ENCODE measurements around the gene FKBP4. TPM values are rescaled to one million over a fixed set of nuclear protein-coding genes. Genes with fewer than 3 reads are reported as not detected.

FKBP4 gene
- total and polyA plus RNA-seq, 2 donors (not counting 1 experiment from before 2014, with no cell fraction given), result 19.3 to 56.7 TPM

DNA sequence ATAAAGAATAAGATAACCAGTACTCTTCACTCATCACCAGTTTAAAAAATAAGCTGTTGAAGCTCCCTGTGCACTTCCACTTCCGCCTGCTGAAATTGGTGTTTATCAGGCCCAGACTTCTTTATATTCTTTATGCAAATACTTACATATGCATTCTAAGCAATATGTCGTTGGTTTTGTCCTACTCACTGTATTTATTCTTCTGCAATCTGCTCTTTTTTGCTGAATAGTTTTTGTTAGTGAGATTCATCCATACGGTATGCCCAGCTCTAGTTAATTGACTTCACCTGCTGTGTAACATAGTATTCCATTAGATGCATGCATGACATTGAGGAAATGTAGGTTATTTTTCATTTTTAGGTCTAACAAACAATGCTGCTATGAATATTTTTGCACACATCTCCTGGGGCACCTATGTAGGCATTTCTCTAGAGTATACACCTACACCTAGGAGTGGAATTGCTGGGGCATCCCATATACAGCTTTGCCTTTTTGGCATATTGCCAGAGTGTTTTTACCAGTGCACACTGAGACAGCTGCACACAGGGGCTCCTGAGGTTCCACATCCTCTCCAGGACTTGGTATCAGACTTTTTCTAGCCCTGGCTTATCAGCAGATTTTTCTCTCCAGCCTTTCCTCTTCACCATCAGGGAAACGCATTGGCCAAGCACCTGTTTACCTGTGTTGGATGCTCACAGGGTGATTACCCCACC is 41.1 kb downstream of the FKBP4 start:
- Histone ChIP-seq H3K36me3 (replicated peaks in 1 of 2; ENCODE audit: control extremely low read depth in 1 of 2, control insufficient read depth in 1 of 2, extremely low read depth in 1 of 2, insufficient read depth in 2 of 2, low read length in 1 of 2) (peaks cover 0 to 18% of the 10 kb centered on the region in 2 experiments), H2AFZ (ENCODE audit: insufficient read depth, low read depth, low read length, poor library complexity, severe bottlenecking) (no peak overlapping the region), H3K4me1 (ENCODE audit: control insufficient read depth in 2 of 2, insufficient read depth in 2 of 2, low read length in 2 of 2) (no peaks in the 10 kb centered on the region), H3K4me3 (ENCODE audit: control extremely low read depth in 1 of 5, extremely low read depth in 1 of 5, insufficient read depth in 1 of 5, low read depth in 2 of 5, low read length in 4 of 5) (no peak overlapping the region), H3K9ac (ENCODE audit: low read length) (no peak overlapping the region), H4K20me1 (ENCODE audit: control insufficient read depth, insufficient read depth, low read length, poor library complexity, severe bottlenecking) (no peaks in the 10 kb centered on the region), H3K27ac (ENCODE audit: low read length in 2 of 2) (no peak overlapping the region), H3K4me2 (replicated peaks; ENCODE audit: low read depth, low read length, poor library complexity, severe bottlenecking) (no peak overlapping the region), H3K9me3 (ENCODE audit: control extremely low read depth in 1 of 3, control insufficient read depth in 2 of 3, insufficient read depth in 1 of 3, low read length in 2 of 3) (no peaks in the 10 kb centered on the region), H3K27me3 (replicated peaks in 1 of 4; ENCODE audit: control extremely low read depth in 1 of 4, control insufficient read depth in 3 of 4, insufficient read depth in 4 of 4, low read length in 3 of 4) (peaks cover 0 to 3% (median 0%) of the 10 kb centered on the region in 4 experiments), H3K79me2 (ENCODE audit: control insufficient read depth, insufficient read depth, low read length) (no peaks in the 10 kb centered on the region)
- intact Hi-C loops (cut with micrococcal nuclease), result no loop called here
- ChIA-PET CTCF (no interaction called here), POLR2A (interaction anchor here (0.6 kb wide), 1 partner anchor 50 kb away, joined by 11 read pairs; no protein-coding TSS in a partner anchor)
- DNase-seq, result no peak
- H3K27me3 Mint-ChIP-seq, result no peaks in the 10 kb centered on the region
- ATAC-seq (ENCODE audit: low read depth), result no peak
- TF ChIP-seq EZH2 (IDR thresholded peaks at IDR 0.05; ENCODE audit: borderline replicate concordance, insufficient read depth, low read depth, low read length, poor library complexity, severe bottlenecking), result no peak
- TF ChIP-seq CTCF (IDR thresholded peaks at IDR 0.05), result no peak
- H3K9me3 Mint-ChIP-seq (ENCODE audit: insufficient read depth), result no peaks in the 10 kb centered on the region
- no peak overlapping the region for H3K27ac Mint-ChIP-seq
- no peak overlapping the region for H3K4me3 Mint-ChIP-seq
- WGBS (ENCODE audit: insufficient coverage), result 81% methylated on average over 2 of the region's 4 CpGs
- H3K4me1 Mint-ChIP-seq, result peaks cover 3% of the 10 kb centered on the region

GRCh38 chr12:2836574-2836973 is 41.8 kb downstream of the FKBP4 start:
- ChIA-PET POLR2A (no interaction called here), CTCF (no interaction called here)
- Mint-ChIP-seq H3K4me1 (peaks cover 3% of the 10 kb centered on the region), H3K9me3 (ENCODE audit: insufficient read depth) (no peaks in the 10 kb centered on the region), H3K27me3 (no peaks in the 10 kb centered on the region), H3K4me3 (no peak overlapping the region), H3K27ac (no peak overlapping the region)
- Histone ChIP-seq H3K4me2 (replicated peaks; ENCODE audit: low read depth, low read length, poor library complexity, severe bottlenecking) (no peak overlapping the region), H3K4me1 (ENCODE audit: control insufficient read depth in 2 of 2, insufficient read depth in 2 of 2, low read length in 2 of 2) (no peaks in the 10 kb centered on the region), H3K9me3 (ENCODE audit: control extremely low read depth in 1 of 3, control insufficient read depth in 2 of 3, insufficient read depth in 1 of 3, low read length in 2 of 3) (no peaks in the 10 kb centered on the region), H3K79me2 (ENCODE audit: control insufficient read depth, insufficient read depth, low read length) (no peaks in the 10 kb centered on the region), H3K27ac (ENCODE audit: low read length in 2 of 2) (no peak overlapping the region), H4K20me1 (ENCODE audit: control insufficient read depth, insufficient read depth, low read length, poor library complexity, severe bottlenecking) (no peaks in the 10 kb centered on the region), H3K36me3 (replicated peaks in 1 of 2; ENCODE audit: control extremely low read depth in 1 of 2, control insufficient read depth in 1 of 2, extremely low read depth in 1 of 2, insufficient read depth in 2 of 2, low read length in 1 of 2) (peaks cover 0 to 18% of the 10 kb centered on the region in 2 experiments), H3K27me3 (replicated peaks in 1 of 4; ENCODE audit: control extremely low read depth in 1 of 4, control insufficient read depth in 3 of 4, insufficient read depth in 4 of 4, low read length in 3 of 4) (peaks cover 0 to 3% (median 0%) of the 10 kb centered on the region in 4 experiments), H2AFZ (ENCODE audit: insufficient read depth, low read depth, low read length, poor library complexity, severe bottlenecking) (no peak overlapping the region), H3K4me3 (ENCODE audit: control extremely low read depth in 1 of 5, extremely low read depth in 1 of 5, insufficient read depth in 1 of 5, low read depth in 2 of 5, low read length in 4 of 5) (no peak overlapping the region), H3K9ac (ENCODE audit: low read length) (no peak overlapping the region)
- TF ChIP-seq CTCF (IDR thresholded peaks at IDR 0.05), result no peak
- no peak for TF ChIP-seq EZH2 (IDR thresholded peaks at IDR 0.05; ENCODE audit: borderline replicate concordance, insufficient read depth, low read depth, low read length, poor library complexity, severe bottlenecking)
- ATAC-seq (ENCODE audit: low read depth) (no peak), DNase-seq (no peak)
- intact Hi-C loops (cut with micrococcal nuclease), result no loop called here
- WGBS (ENCODE audit: insufficient coverage), result 81% methylated on average over 6 of the region's 8 CpGs

Data from B cell (primary cell).